HEK293 (cell line): ENCODE measurements around the gene TRIM5.

Experiments
- CTCF ChIA-PET: fragments of 350-600 bp; formaldehyde crosslinking; extraction: SDS; loops from one replicate; lab custom pipeline; 2021; ENCODE audit warnings: antibody characterized with exemption; lab: Yijun Ruan, JAX
- POLR2A ChIA-PET: fragments of 300-600 bp; formaldehyde crosslinking; extraction: SDS; loops from one replicate; lab custom pipeline; 2020; ENCODE audit warnings: antibody characterized with exemption, inconsistent platforms; lab: Yijun Ruan, JAX
- H3K27ac ChIP-seq: fragments of 200-500 bp; sonication (Bioruptor generic); 2 replicates; pipeline ENCODE4 v1.5.1; 2014; ENCODE audit warnings: low read depth, low read length, control low read depth, inconsistent platforms; ENCODE audit errors: extremely low read depth
- H3K36me3 ChIP-seq, 2 experiments: fragments of 200-500 bp in 1 of 2; sonication (Bioruptor generic) in 1 of 2; 1 replicate in 1 of 2; 2 replicates in 1 of 2; pipeline ENCODE4 v1.5.1; 2014 to 2017; ENCODE audit warnings: inconsistent platforms in 2 of 2, low read length in 2 of 2; ENCODE audit not compliant: control insufficient read depth in 2 of 2, insufficient read depth in 1 of 2
- H3K4me1 ChIP-seq: fragments of 200-500 bp; sonication (Bioruptor generic); 2 replicates; pipeline ENCODE4 v1.5.1; 2014; ENCODE audit warnings: mild to moderate bottlenecking, low read length, inconsistent platforms; ENCODE audit not compliant: control insufficient read depth, insufficient read depth
- H3K4me3 ChIP-seq: 2 replicates; pipeline ENCODE4 v1.5.1; 2011; ENCODE audit warnings: low read depth, mild to moderate bottlenecking, control low read depth, low read length, moderate library complexity
- H3K9me3 ChIP-seq: fragments of 200-500 bp; sonication (Bioruptor generic); 2 replicates; pipeline ENCODE4 v1.5.1; 2014; ENCODE audit warnings: low read depth, low read length, inconsistent platforms; ENCODE audit not compliant: control insufficient read depth, insufficient read depth
- FEZF1 ChIP-seq: fragments of 450-650 bp; formaldehyde crosslinking; IDR thresholded peaks from 2 replicates; pipeline ENCODE4 v1.5.1; 2016; ENCODE audit warnings: missing biosample characterization, missing genetic modification characterization
- REPIN1 ChIP-seq: fragments of 450-650 bp; formaldehyde crosslinking; IDR thresholded peaks from 2 replicates; pipeline ENCODE4 v1.5.1; 2017; ENCODE audit warnings: missing biosample characterization, missing genetic modification characterization, low read depth
- SETDB1 ChIP-seq: IDR thresholded peaks from one replicate; pipeline ENCODE4 v1.6.1; 2017; ENCODE audit warnings: mild to moderate bottlenecking, low read length, moderate library complexity, mixed read lengths; ENCODE audit not compliant: insufficient read length
- SP3 ChIP-seq: fragments of 450-650 bp; formaldehyde crosslinking; IDR thresholded peaks from 2 replicates; pipeline ENCODE4 v1.5.1; 2016; ENCODE audit warnings: missing biosample characterization, missing genetic modification characterization
- ZFP37 ChIP-seq: fragments of 450-650 bp; formaldehyde crosslinking; IDR thresholded peaks from 2 replicates; pipeline ENCODE4 v1.5.1; 2016; ENCODE audit warnings: missing biosample characterization, missing genetic modification characterization
- ZNF146 ChIP-seq: fragments of 450-650 bp; formaldehyde crosslinking; IDR thresholded peaks from 2 replicates; pipeline ENCODE4 v1.5.1; 2016; ENCODE audit warnings: missing biosample characterization, missing genetic modification characterization
- ZNF223 ChIP-seq: fragments of 450-650 bp; formaldehyde crosslinking; IDR thresholded peaks from 2 replicates; pipeline ENCODE4 v1.5.1; 2016; ENCODE audit warnings: missing biosample characterization, missing genetic modification characterization
- ZNF239 ChIP-seq: fragments of 450-650 bp; formaldehyde crosslinking; IDR thresholded peaks from 2 replicates; pipeline ENCODE4 v1.5.1; 2016; ENCODE audit warnings: missing biosample characterization, missing genetic modification characterization
- ZNF341 ChIP-seq: fragments of 450-650 bp; formaldehyde crosslinking; IDR thresholded peaks from 2 replicates; pipeline ENCODE4; 2016; ENCODE audit warnings: low read depth, missing biosample characterization, missing genetic modification characterization
- ZNF514 ChIP-seq: fragments of 450-650 bp; formaldehyde crosslinking; IDR thresholded peaks from 2 replicates; pipeline ENCODE4 v1.5.1; 2016; ENCODE audit warnings: missing biosample characterization, missing genetic modification characterization
- ZNF549 ChIP-seq: fragments of 450-650 bp; IDR thresholded peaks from 2 replicates; pipeline ENCODE4 v1.5.1; 2018; ENCODE audit warnings: missing biosample characterization, missing genetic modification characterization, mild to moderate bottlenecking, inconsistent platforms, moderate library complexity
- ZNF610 ChIP-seq: fragments of 450-650 bp; formaldehyde crosslinking; IDR thresholded peaks from 2 replicates; pipeline ENCODE4 v1.5.1; 2016; ENCODE audit warnings: missing biosample characterization, missing genetic modification characterization, borderline replicate concordance
- ZNF624 ChIP-seq: fragments of 450-650 bp; formaldehyde crosslinking; IDR thresholded peaks from 2 replicates; pipeline ENCODE4 v1.5.1; 2017; ENCODE audit warnings: missing biosample characterization, missing genetic modification characterization
- ZNF76 ChIP-seq: fragments of 450-650 bp; formaldehyde crosslinking; IDR thresholded peaks from 2 replicates; pipeline ENCODE4; 2016; ENCODE audit warnings: low read depth, missing biosample characterization, missing genetic modification characterization, borderline replicate concordance
- ZNF785 ChIP-seq: fragments of 450-650 bp; formaldehyde crosslinking; IDR thresholded peaks from 2 replicates; pipeline ENCODE4 v1.5.1; 2016; ENCODE audit warnings: missing biosample characterization, missing genetic modification characterization
- TF ChIP-seq, protein P1 (sequence below): fragments of 450-650 bp; formaldehyde crosslinking; IDR thresholded peaks from 2 replicates; pipeline ENCODE4 v1.5.1; 2016; ENCODE audit warnings: missing biosample characterization, missing genetic modification characterization
- TF ChIP-seq, protein P2 (sequence below): fragments of 450-650 bp; formaldehyde crosslinking; IDR thresholded peaks from 2 replicates; pipeline ENCODE4 v1.5.1; 2016; ENCODE audit warnings: missing biosample characterization, missing genetic modification characterization
- TF ChIP-seq, protein P3 (sequence below): fragments of 450-650 bp; formaldehyde crosslinking; IDR thresholded peaks from 2 replicates; pipeline ENCODE4 v1.5.1; 2016; ENCODE audit warnings: missing biosample characterization, missing genetic modification characterization
- TF ChIP-seq, protein P4 (sequence below): fragments of 450-650 bp; formaldehyde crosslinking; IDR thresholded peaks from 2 replicates; pipeline ENCODE4 v1.5.1; 2016; ENCODE audit warnings: missing biosample characterization, missing genetic modification characterization
- TF ChIP-seq, protein P5 (sequence below): fragments of 450-650 bp; formaldehyde crosslinking; IDR thresholded peaks from 2 replicates; pipeline ENCODE4 v1.5.1; 2017; ENCODE audit warnings: missing biosample characterization, missing genetic modification characterization
- TF ChIP-seq, protein P6 (sequence below): fragments of 450-650 bp; formaldehyde crosslinking; IDR thresholded peaks from 2 replicates; pipeline ENCODE4 v1.5.1; 2016; ENCODE audit warnings: missing biosample characterization, missing genetic modification characterization
- TF ChIP-seq, protein P7 (sequence below): fragments of 450-650 bp; formaldehyde crosslinking; IDR thresholded peaks from 2 replicates; pipeline ENCODE4 v1.5.1; 2016; ENCODE audit warnings: missing biosample characterization, missing genetic modification characterization

Gene TRIM5

DNA sequence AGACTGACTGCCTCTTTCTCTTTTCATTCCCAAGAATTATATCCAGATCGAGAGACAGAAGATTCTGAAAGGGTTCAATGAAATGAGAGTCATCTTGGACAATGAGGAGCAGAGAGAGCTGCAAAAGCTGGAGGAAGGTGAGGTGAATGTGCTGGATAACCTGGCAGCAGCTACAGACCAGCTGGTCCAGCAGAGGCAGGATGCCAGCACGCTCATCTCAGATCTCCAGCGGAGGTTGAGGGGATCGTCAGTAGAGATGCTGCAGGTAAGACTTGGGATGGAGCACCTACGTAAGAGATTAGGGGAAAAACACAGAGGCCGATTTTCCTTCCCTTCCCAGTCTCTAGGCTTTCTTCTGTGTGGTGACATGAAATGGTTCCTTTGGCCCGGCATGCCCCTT, 13.4 kb upstream of the TRIM5 start (continued):
- TF ChIP-seq REPIN1 (no peak), ZNF223 (tag by site-specific recombination) (no peak)
- TF ChIP-seq, protein P1, sequence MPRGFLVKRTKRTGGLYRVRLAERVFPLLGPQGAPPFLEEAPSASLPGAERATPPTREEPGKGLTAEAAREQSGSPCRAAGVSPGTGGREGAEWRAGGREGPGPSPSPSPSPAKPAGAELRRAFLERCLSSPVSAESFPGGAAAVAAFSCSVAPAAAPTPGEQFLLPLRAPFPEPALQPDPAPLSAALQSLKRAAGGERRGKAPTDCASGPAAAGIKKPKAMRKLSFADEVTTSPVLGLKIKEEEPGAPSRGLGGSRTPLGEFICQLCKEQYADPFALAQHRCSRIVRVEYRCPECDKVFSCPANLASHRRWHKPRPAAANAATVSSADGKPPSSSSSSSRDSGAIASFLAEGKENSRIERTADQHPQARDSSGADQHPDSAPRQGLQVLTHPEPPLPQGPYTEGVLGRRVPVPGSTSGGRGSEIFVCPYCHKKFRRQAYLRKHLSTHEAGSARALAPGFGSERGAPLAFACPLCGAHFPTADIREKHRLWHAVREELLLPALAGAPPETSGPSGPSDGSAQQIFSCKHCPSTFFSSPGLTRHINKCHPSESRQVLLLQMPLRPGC, result no peak
- TF ChIP-seq, protein P2, sequence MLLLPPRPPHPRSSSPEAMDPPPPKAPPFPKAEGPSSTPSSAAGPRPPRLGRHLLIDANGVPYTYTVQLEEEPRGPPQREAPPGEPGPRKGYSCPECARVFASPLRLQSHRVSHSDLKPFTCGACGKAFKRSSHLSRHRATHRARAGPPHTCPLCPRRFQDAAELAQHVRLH (tag by site-specific recombination), result no peak

DNA sequence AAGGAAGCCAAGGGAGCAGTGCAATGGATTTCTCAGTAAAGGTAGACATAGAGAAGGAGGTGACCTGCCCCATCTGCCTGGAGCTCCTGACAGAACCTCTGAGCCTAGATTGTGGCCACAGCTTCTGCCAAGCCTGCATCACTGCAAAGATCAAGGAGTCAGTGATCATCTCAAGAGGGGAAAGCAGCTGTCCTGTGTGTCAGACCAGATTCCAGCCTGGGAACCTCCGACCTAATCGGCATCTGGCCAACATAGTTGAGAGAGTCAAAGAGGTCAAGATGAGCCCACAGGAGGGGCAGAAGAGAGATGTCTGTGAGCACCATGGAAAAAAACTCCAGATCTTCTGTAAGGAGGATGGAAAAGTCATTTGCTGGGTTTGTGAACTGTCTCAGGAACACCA, 11.3 kb upstream of the TRIM5 start:
- ChIA-PET POLR2A (interaction anchor here (1.3 kb wide), 1 partner anchor 11 kb away, joined by 3 read pairs; the partner anchor contains the start of gene TRIM5), CTCF (interaction anchor here (0.7 to 1.4 kb wide), 2 partner anchors 11 to 111 kb away, joined by 3 to 4 read pairs; partner anchors contain the start of gene TRIM5)
- TF ChIP-seq ZNF239 (tag by site-specific recombination), result no peak
- TF ChIP-seq, protein P3, sequence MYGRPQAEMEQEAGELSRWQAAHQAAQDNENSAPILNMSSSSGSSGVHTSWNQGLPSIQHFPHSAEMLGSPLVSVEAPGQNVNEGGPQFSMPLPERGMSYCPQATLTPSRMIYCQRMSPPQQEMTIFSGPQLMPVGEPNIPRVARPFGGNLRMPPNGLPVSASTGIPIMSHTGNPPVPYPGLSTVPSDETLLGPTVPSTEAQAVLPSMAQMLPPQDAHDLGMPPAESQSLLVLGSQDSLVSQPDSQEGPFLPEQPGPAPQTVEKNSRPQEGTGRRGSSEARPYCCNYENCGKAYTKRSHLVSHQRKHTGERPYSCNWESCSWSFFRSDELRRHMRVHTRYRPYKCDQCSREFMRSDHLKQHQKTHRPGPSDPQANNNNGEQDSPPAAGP (tag by site-specific recombination), result no peak
- no peak for TF ChIP-seq ZNF624 (tag by site-specific recombination)
- no peak for TF ChIP-seq ZNF610 (tag by site-specific recombination)
- no peak for TF ChIP-seq ZNF146
- TF ChIP-seq, protein P4, sequence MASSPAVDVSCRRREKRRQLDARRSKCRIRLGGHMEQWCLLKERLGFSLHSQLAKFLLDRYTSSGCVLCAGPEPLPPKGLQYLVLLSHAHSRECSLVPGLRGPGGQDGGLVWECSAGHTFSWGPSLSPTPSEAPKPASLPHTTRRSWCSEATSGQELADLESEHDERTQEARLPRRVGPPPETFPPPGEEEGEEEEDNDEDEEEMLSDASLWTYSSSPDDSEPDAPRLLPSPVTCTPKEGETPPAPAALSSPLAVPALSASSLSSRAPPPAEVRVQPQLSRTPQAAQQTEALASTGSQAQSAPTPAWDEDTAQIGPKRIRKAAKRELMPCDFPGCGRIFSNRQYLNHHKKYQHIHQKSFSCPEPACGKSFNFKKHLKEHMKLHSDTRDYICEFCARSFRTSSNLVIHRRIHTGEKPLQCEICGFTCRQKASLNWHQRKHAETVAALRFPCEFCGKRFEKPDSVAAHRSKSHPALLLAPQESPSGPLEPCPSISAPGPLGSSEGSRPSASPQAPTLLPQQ (tag by site-specific recombination), result no peak
- TF ChIP-seq ZNF549 (tag by site-specific recombination), result no peak
- TF ChIP-seq, protein P5, sequence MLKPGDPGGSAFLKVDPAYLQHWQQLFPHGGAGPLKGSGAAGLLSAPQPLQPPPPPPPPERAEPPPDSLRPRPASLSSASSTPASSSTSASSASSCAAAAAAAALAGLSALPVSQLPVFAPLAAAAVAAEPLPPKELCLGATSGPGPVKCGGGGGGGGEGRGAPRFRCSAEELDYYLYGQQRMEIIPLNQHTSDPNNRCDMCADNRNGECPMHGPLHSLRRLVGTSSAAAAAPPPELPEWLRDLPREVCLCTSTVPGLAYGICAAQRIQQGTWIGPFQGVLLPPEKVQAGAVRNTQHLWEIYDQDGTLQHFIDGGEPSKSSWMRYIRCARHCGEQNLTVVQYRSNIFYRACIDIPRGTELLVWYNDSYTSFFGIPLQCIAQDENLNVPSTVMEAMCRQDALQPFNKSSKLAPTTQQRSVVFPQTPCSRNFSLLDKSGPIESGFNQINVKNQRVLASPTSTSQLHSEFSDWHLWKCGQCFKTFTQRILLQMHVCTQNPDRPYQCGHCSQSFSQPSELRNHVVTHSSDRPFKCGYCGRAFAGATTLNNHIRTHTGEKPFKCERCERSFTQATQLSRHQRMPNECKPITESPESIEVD (tag by site-specific recombination), result no peak
- H3K9me3 ChIP-seq, result no peaks in the 10 kb centered on the region
- no peaks in the 10 kb centered on the region for H3K4me1 ChIP-seq
- no peak overlapping the region for H3K4me3 ChIP-seq
- H3K27ac ChIP-seq, result no peak overlapping the region
- no peaks in the 10 kb centered on the region for H3K36me3 ChIP-seq

DNA sequence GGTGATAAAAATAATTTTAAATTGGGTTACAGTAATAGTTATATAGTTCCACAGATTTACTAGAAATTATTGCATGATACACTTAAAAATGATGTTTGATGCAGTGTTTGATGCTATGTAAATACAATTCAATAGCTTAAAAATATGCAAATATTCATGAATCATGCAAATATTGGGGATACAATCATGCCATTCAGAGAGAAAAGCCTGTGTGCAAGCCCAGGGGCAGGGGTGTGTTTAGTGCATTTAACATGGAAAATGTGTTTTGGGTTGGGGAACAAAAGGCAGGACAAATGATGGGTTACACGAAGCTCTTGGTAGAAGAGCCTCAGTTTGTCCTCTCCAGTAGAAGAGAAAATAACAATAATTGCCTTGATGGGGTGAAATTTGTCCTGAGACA, 10.7 kb upstream of the TRIM5 start:
- CTCF ChIA-PET, result interaction anchor here (1.4 kb wide), 1 partner anchor 11 kb away, joined by 4 read pairs; the partner anchor contains the start of gene TRIM5
- no peak overlapping the region for H3K27ac ChIP-seq
- POLR2A ChIA-PET, result no interaction called here
- no peaks in the 10 kb centered on the region for H3K36me3 ChIP-seq
- H3K4me3 ChIP-seq, result no peak overlapping the region
- H3K9me3 ChIP-seq, result no peaks in the 10 kb centered on the region
- H3K4me1 ChIP-seq, result no peaks in the 10 kb centered on the region
- TF ChIP-seq ZNF76 (tag by site-specific recombination) (no peak), ZNF785 (tag by site-specific recombination) (no peak), SETDB1 (no peak), SP3 (no peak), ZFP37 (tag by site-specific recombination) (no peak), ZNF514 (tag by site-specific recombination) (no peak), ZNF341 (tag by site-specific recombination) (no peak), FEZF1 (no peak)
- TF ChIP-seq, protein P6, sequence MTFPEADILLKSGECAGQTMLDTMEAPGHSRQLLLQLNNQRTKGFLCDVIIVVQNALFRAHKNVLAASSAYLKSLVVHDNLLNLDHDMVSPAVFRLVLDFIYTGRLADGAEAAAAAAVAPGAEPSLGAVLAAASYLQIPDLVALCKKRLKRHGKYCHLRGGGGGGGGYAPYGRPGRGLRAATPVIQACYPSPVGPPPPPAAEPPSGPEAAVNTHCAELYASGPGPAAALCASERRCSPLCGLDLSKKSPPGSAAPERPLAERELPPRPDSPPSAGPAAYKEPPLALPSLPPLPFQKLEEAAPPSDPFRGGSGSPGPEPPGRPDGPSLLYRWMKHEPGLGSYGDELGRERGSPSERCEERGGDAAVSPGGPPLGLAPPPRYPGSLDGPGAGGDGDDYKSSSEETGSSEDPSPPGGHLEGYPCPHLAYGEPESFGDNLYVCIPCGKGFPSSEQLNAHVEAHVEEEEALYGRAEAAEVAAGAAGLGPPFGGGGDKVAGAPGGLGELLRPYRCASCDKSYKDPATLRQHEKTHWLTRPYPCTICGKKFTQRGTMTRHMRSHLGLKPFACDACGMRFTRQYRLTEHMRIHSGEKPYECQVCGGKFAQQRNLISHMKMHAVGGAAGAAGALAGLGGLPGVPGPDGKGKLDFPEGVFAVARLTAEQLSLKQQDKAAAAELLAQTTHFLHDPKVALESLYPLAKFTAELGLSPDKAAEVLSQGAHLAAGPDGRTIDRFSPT (tag by site-specific recombination), result no peak
- TF ChIP-seq, protein P5 (tag by site-specific recombination), result no peak
- TF ChIP-seq, protein P7, sequence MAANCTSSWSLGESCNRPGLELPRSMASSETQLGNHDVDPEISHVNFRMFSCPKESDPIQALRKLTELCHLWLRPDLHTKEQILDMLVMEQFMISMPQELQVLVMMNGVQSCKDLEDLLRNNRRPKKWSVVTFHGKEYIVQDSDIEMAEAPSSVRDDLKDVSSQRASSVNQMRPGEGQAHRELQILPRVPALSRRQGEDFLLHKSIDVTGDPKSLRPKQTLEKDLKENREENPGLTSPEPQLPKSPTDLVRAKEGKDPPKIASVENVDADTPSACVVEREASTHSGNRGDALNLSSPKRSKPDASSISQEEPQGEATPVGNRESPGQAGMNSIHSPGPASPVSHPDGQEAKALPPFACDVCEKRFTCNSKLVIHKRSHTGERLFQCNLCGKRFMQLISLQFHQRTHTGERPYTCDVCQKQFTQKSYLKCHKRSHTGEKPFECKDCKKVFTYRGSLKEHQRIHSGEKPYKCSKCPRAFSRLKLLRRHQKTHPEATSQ (tag by site-specific recombination), result no peak
